GM23338 (cell line): ENCODE results near the gene TRNP1. TPM values are rescaled to one million over a fixed set of nuclear protein-coding genes. Genes with fewer than 3 reads are reported as not detected.

Experiments used
- ATAC-seq: fragments of 200-7000 bp; cut with Tn5 transposase; 3 replicates; pipeline ENCODE4 v1.9.1; 2020
- DNase-seq: peaks from one replicate; pipeline ENCODE4 v3.0.0-alpha.2; 2015; ENCODE audit warnings: low spot score
- H2AFZ ChIP-seq: fragments of 200-600 bp; sonication (generic); 2 replicates; pipeline ENCODE4 v1.8.0; 2016; ENCODE audit warnings: antibody characterized with exemption, mild to moderate bottlenecking, moderate library complexity
- H3F3A ChIP-seq: fragments of 200-600 bp; sonication (generic); replicated peaks from 2 replicates; pipeline ENCODE4 v1.8.0; 2017; ENCODE audit warnings: antibody characterized with exemption, mixed run types, low read depth
- H3K27ac ChIP-seq: fragments of 200-600 bp; sonication (generic); 2 replicates; pipeline ENCODE4 v1.6.1; 2016; ENCODE audit warnings: low read depth
- H3K27me3 ChIP-seq: fragments of 200-600 bp; sonication (generic); 2 replicates; pipeline ENCODE4 v1.8.0; 2016; ENCODE audit warnings: mild to moderate bottlenecking, mixed run types, moderate library complexity; ENCODE audit not compliant: insufficient read depth
- H3K36me3 ChIP-seq: fragments of 200-600 bp; sonication (generic); 2 replicates; pipeline ENCODE4 v1.8.0; 2016; ENCODE audit warnings: mild to moderate bottlenecking; ENCODE audit not compliant: insufficient read depth
- H3K4me1 ChIP-seq: fragments of 200-600 bp; sonication (generic); 2 replicates; pipeline ENCODE4 v1.8.0; 2016; ENCODE audit warnings: mild to moderate bottlenecking, moderate library complexity; ENCODE audit not compliant: insufficient read depth
- H3K4me2 ChIP-seq: fragments of 200-600 bp; sonication (generic); 2 replicates; pipeline ENCODE4 v1.7.1; 2017; ENCODE audit warnings: mixed run types
- H3K4me3 ChIP-seq: fragments of 200-600 bp; sonication (generic); 2 replicates; pipeline ENCODE4 v1.6.1; 2016; ENCODE audit warnings: mixed run types
- H3K79me2 ChIP-seq: fragments of 200-600 bp; sonication (generic); replicated peaks from 2 replicates; pipeline ENCODE4 v1.8.0; 2017; ENCODE audit warnings: mild to moderate bottlenecking; ENCODE audit not compliant: insufficient read depth
- H3K9me2 ChIP-seq: fragments of 200-600 bp; sonication (generic); 2 replicates; pipeline ENCODE4 v1.8.0; 2017; ENCODE audit not compliant: insufficient read depth
- H4K20me1 ChIP-seq: fragments of 200-600 bp; sonication (generic); replicated peaks from 2 replicates; pipeline ENCODE4 v1.8.0; 2017; ENCODE audit warnings: mild to moderate bottlenecking; ENCODE audit not compliant: insufficient read depth
- H3K27ac Mint-ChIP-seq: 2 replicates; pipeline ENCODE4 v1.8.0; 2020; ENCODE audit warnings: inconsistent platforms, mild to moderate bottlenecking, moderate library complexity, mixed read lengths
- H3K27me3 Mint-ChIP-seq: 3 replicates; pipeline ENCODE4 v1.8.0; 2022; ENCODE audit warnings: low read depth, mild to moderate bottlenecking, moderate library complexity, mixed read lengths, inconsistent platforms; ENCODE audit not compliant: insufficient read depth, poor library complexity
- H3K36me3 Mint-ChIP-seq: 3 replicates; pipeline ENCODE4 v1.8.0; 2021; ENCODE audit warnings: low read depth, mild to moderate bottlenecking, inconsistent platforms, moderate library complexity, mixed read lengths
- H3K4me1 Mint-ChIP-seq: 3 replicates; pipeline ENCODE4 v1.8.0; 2020; ENCODE audit warnings: mild to moderate bottlenecking, inconsistent platforms, mixed read lengths
- H3K4me3 Mint-ChIP-seq: 3 replicates; pipeline ENCODE4 v1.8.0; 2021; ENCODE audit warnings: moderate library complexity, mild to moderate bottlenecking, inconsistent platforms, mixed read lengths
- H3K9me3 Mint-ChIP-seq: 3 replicates; pipeline ENCODE4 v1.8.0; 2020; ENCODE audit warnings: moderate library complexity, mild to moderate bottlenecking, inconsistent platforms, mixed read lengths
- CREB1 ChIP-seq: fragments of 250-450 bp; sonication (Bioruptor Pico); IDR thresholded peaks from 2 replicates; pipeline ENCODE4 v1.5.0; 2020; ENCODE audit warnings: low read depth, mild to moderate bottlenecking, moderate library complexity
- CTCF ChIP-seq, 2 experiments: fragments of 200-600 bp in 1 of 2; sonication (generic) in 1 of 2; conservative IDR thresholded peaks; 2 replicates each; pipeline versions ENCODE4 v1.5.1 to v1.6.1; 2016 to 2017; ENCODE audit warnings: antibody characterized with exemption in 2 of 2, low read depth in 2 of 2, mild to moderate bottlenecking in 2 of 2, moderate library complexity in 1 of 2
- EZH2 ChIP-seq: fragments of 200-600 bp; sonication (generic); IDR thresholded peaks from one replicate; pipeline ENCODE4 v1.8.0; 2017; ENCODE audit warnings: antibody characterized with exemption, mild to moderate bottlenecking, low read depth; ENCODE audit not compliant: unreplicated experiment
- EZH2phosphoT487 ChIP-seq: fragments of 200-600 bp; sonication (generic); IDR thresholded peaks from one replicate; pipeline ENCODE4 v1.8.1; 2018; ENCODE audit warnings: antibody characterized with exemption; ENCODE audit not compliant: unreplicated experiment
- JUNB ChIP-seq: IDR thresholded peaks from one replicate; pipeline ENCODE4 v1.6.1; 2016; ENCODE audit warnings: antibody characterized with exemption; ENCODE audit not compliant: unreplicated experiment
- NANOG ChIP-seq: IDR thresholded peaks from 2 replicates; pipeline ENCODE4 v1.6.1; 2016; ENCODE audit warnings: antibody characterized with exemption, borderline replicate concordance
- POLR2AphosphoS5 ChIP-seq: IDR thresholded peaks from 2 replicates; pipeline ENCODE4 v1.6.1; 2016; ENCODE audit warnings: antibody characterized with exemption, low read depth
- ZNF114 ChIP-seq: fragments of 250-450 bp; sonication (Bioruptor Pico); IDR thresholded peaks from 2 replicates; pipeline ENCODE4 v1.5.0; 2020; ENCODE audit warnings: mild to moderate bottlenecking, moderate library complexity
- ZNF331 ChIP-seq: fragments of 250-450 bp; sonication (Bioruptor Pico); IDR thresholded peaks from 2 replicates; pipeline ENCODE4 v1.5.0; 2020; ENCODE audit warnings: low read depth, mild to moderate bottlenecking, moderate library complexity
- ZNF462 ChIP-seq: fragments of 250-450 bp; sonication (Bioruptor Pico); IDR thresholded peaks from 2 replicates; pipeline ENCODE4 v1.5.0; 2020; ENCODE audit warnings: mild to moderate bottlenecking, moderate library complexity
- polyA plus RNA-seq: library from polyadenylated mRNA; unstranded; fragments of >200 nt; fragmentation: Nextera tagmentation; extraction: Ambion mirVana; gene quantifications from 2 replicates; pipeline ENCODE4 v1.2.1, GENCODE V29; 2016
- total RNA-seq: library from RNA; depleted of rRNA; stranded (reverse); fragments of >200 nt; shearing (Covaris generic); gene quantifications from 2 replicates; pipeline ENCODE4 v1.2.3, GENCODE V29; 2014

TRNP1 gene
- total and polyA plus RNA-seq, 2 experiments from 2014 or later = 21.2 to 54.3 TPM

- Mint-ChIP-seq H3K4me1 (peaks cover 33% of the 10 kb centered on the region), H3K27me3 (peaks cover 11% of the 10 kb centered on the region), H3K4me3 (no peak overlapping the region), H3K9me3 (peaks cover 12% of the 10 kb centered on the region), H3K36me3 (peaks cover 16% of the 10 kb centered on the region), H3K27ac (no peak overlapping the region)
- H3K79me2 ChIP-seq = no peaks in the 10 kb centered on the region
- H3K4me3 ChIP-seq = no peak overlapping the region
- H3K27ac ChIP-seq = no peak overlapping the region
- H3K36me3 ChIP-seq = no peaks in the 10 kb centered on the region
- no peaks in the 10 kb centered on the region for H3K27me3 ChIP-seq
- H3K4me1 ChIP-seq = peaks cover 34% of the 10 kb centered on the region
- peaks cover 11% of the 10 kb centered on the region; the same call in 1 of the 2 replicates for H3K9me2 ChIP-seq
- no peak overlapping the region for H2AFZ ChIP-seq
- no peak for DNase-seq
- H4K20me1 ChIP-seq = no peaks in the 10 kb centered on the region
- ATAC-seq = no peak
- no peak overlapping the region for H3K4me2 ChIP-seq
- H3F3A ChIP-seq = 0 out of 2 replicates have a peak, but pooled peaks cover 6% of the 10 kb centered on the region
- TF ChIP-seq ZNF114 (CRISPR knock-in tag) (no peak), ZNF462 (no peak), CTCF (conservative IDR thresholded peaks at IDR 0.05; ENCODE audit: low read depth in 2 of 2) (no peak), JUNB (no peak), ZNF331 (CRISPR knock-in tag) (no peak), POLR2AphosphoS5 (no peak), CREB1 (no peak), EZH2 (no peak), NANOG (no peak), EZH2phosphoT487 (no peak)
Measured at GRCh38 chr1:27047914-27048313, 54.4 kb downstream of the TRNP1 start.
